ENCODE measurements around the gene TSPEAR.

TSPEAR gene

GRCh38 chr21:44498280-44499210 lies 212.8 kb downstream of the TSPEAR start:
- H3K4me3 ChIP-seq (ENCODE audit: low read depth, low read length), result no peak overlapping the region
- TF ChIP-seq POLR2A (IDR thresholded peaks at IDR 0.05; ENCODE audit: extremely low read depth, insufficient read length) (no peak), MYC (IDR thresholded peaks at IDR 0.05; ENCODE audit: low read depth, low read length) (no peak), MAX (IDR thresholded peaks at IDR 0.05; ENCODE audit: low read depth, low read length) (no peak), CTCF (IDR thresholded peaks at IDR 0.05; ENCODE audit: low read depth, low read length) (no peak)
- DNase-seq (ENCODE audit: low read depth), result no peak

GRCh38 chr21:44497703-44498126 lies 213.7 kb downstream of the TSPEAR start:
- no peak for TF ChIP-seq POLR2A (IDR thresholded peaks at IDR 0.05; ENCODE audit: extremely low read depth, insufficient read length)
- TF ChIP-seq MAX (IDR thresholded peaks at IDR 0.05; ENCODE audit: low read depth, low read length), result peak; percentile 72
- TF ChIP-seq MYC (IDR thresholded peaks at IDR 0.05; ENCODE audit: low read depth, low read length), result no peak
- no peak for TF ChIP-seq CTCF (IDR thresholded peaks at IDR 0.05; ENCODE audit: low read depth, low read length)
- H3K4me3 ChIP-seq (ENCODE audit: low read depth, low read length), result no peak overlapping the region
- peak; percentile 25 for DNase-seq (ENCODE audit: low read depth)

GRCh38 chr21:44496564-44497550 lies 214.5 kb downstream of the TSPEAR start:
- no peak for TF ChIP-seq POLR2A (IDR thresholded peaks at IDR 0.05; ENCODE audit: extremely low read depth, insufficient read length)
- TF ChIP-seq MYC (IDR thresholded peaks at IDR 0.05; ENCODE audit: low read depth, low read length), result no peak
- TF ChIP-seq CTCF (IDR thresholded peaks at IDR 0.05; ENCODE audit: low read depth, low read length), result no peak
- no peak for TF ChIP-seq MAX (IDR thresholded peaks at IDR 0.05; ENCODE audit: low read depth, low read length)
- no peak for DNase-seq (ENCODE audit: low read depth)
- H3K4me3 ChIP-seq (ENCODE audit: low read depth, low read length), result no peak overlapping the region

- no peak overlapping the region for H3K4me3 ChIP-seq (ENCODE audit: low read depth, low read length)
- DNase-seq (ENCODE audit: low read depth), result no peak
- TF ChIP-seq MYC (IDR thresholded peaks at IDR 0.05; ENCODE audit: low read depth, low read length) (no peak), CTCF (IDR thresholded peaks at IDR 0.05; ENCODE audit: low read depth, low read length) (no peak), POLR2A (IDR thresholded peaks at IDR 0.05; ENCODE audit: extremely low read depth, insufficient read length) (no peak), MAX (IDR thresholded peaks at IDR 0.05; ENCODE audit: low read depth, low read length) (no peak)
These were observed 215.5 kb downstream of the TSPEAR start for GRCh38 chr21:44495611-44496563.

GRCh38 chr21:44494956-44495355 lies 216.4 kb downstream of the TSPEAR start:
- no peak for TF ChIP-seq MAX (IDR thresholded peaks at IDR 0.05; ENCODE audit: low read depth, low read length)
- no peak for TF ChIP-seq POLR2A (IDR thresholded peaks at IDR 0.05; ENCODE audit: extremely low read depth, insufficient read length)
- no peak for TF ChIP-seq CTCF (IDR thresholded peaks at IDR 0.05; ENCODE audit: low read depth, low read length)
- TF ChIP-seq MYC (IDR thresholded peaks at IDR 0.05; ENCODE audit: low read depth, low read length), result no peak
- no peak overlapping the region for H3K4me3 ChIP-seq (ENCODE audit: low read depth, low read length)
- DNase-seq (ENCODE audit: low read depth), result no peak

Data from NB4 (cell line).